Osteoblast (primary cell): Measurements from ENCODE around the gene CALHM4. TPM values are rescaled to one million over a fixed set of nuclear protein-coding genes. Genes with fewer than 3 reads are reported as not detected.
A peak's percentile ranks its signal among the peaks of the same experiment; 100 is the strongest.

ENCODE experiments used
- DNase-seq: peaks from one replicate; pipeline ENCODE4 v3.0.0; 2011; ENCODE audit warnings: low spot score, mixed read lengths; ENCODE audit not compliant: insufficient read length; ENCODE audit errors: missing footprints
- H2AFZ ChIP-seq: 2 replicates; pipeline ENCODE4 v1.6.0; 2011; ENCODE audit warnings: mild to moderate bottlenecking, low read length
- H3K27ac ChIP-seq: 2 replicates; pipeline ENCODE4 v1.5.1; 2011; ENCODE audit warnings: mild to moderate bottlenecking, low read depth, low read length, moderate library complexity
- H3K27me3 ChIP-seq: 2 replicates; pipeline ENCODE4 v1.6.0; 2012; ENCODE audit warnings: mild to moderate bottlenecking, control low read depth, inconsistent platforms, low read length, moderate library complexity; ENCODE audit not compliant: insufficient read depth
- H3K36me3 ChIP-seq: 2 replicates; pipeline ENCODE4 v1.5.1; 2011; ENCODE audit warnings: mild to moderate bottlenecking, low read length, control low read depth, moderate library complexity; ENCODE audit not compliant: insufficient read depth
- H3K4me1 ChIP-seq: 2 replicates; pipeline ENCODE4 v1.5.1; 2011; ENCODE audit warnings: mild to moderate bottlenecking, low read length, control low read depth, moderate library complexity; ENCODE audit not compliant: insufficient read depth
- H3K4me2 ChIP-seq: 2 replicates; pipeline ENCODE4 v1.6.0; 2011; ENCODE audit warnings: mild to moderate bottlenecking, low read length; ENCODE audit not compliant: insufficient read depth
- H3K4me3 ChIP-seq: fragments of 200-600 bp; sonication (generic); 3 replicates; pipeline ENCODE4 v1.5.1; 2012; ENCODE audit warnings: mild to moderate bottlenecking, low read length, inconsistent platforms; ENCODE audit not compliant: insufficient read depth
- H3K79me2 ChIP-seq: 2 replicates; pipeline ENCODE4 v1.6.0; 2012; ENCODE audit warnings: mild to moderate bottlenecking, low read length, control low read depth, inconsistent platforms; ENCODE audit not compliant: insufficient read depth
- H3K9me3 ChIP-seq: 2 replicates; pipeline ENCODE4 v1.5.1; 2011; ENCODE audit warnings: low read depth, low read length, control low read depth
- H4K20me1 ChIP-seq: 2 replicates; pipeline ENCODE4 v1.6.0; 2012; ENCODE audit warnings: mild to moderate bottlenecking, low read length, control low read depth; ENCODE audit not compliant: insufficient read depth
- total RNA-seq: library from RNA; depleted of rRNA; stranded (reverse); fragments of >200 nt; gene quantifications from 2 replicates; pipeline ENCODE4 v1.2.3, GENCODE V29; 2012
- TF ChIP-seq, protein P1 (sequence below): IDR thresholded peaks from 2 replicates; pipeline ENCODE4 v1.5.1; 2011; ENCODE audit warnings: mild to moderate bottlenecking, low read depth, low read length, moderate library complexity; ENCODE audit errors: extremely low read depth

The CALHM4 gene
- total RNA-seq, 1 donor: not detected

DNA sequence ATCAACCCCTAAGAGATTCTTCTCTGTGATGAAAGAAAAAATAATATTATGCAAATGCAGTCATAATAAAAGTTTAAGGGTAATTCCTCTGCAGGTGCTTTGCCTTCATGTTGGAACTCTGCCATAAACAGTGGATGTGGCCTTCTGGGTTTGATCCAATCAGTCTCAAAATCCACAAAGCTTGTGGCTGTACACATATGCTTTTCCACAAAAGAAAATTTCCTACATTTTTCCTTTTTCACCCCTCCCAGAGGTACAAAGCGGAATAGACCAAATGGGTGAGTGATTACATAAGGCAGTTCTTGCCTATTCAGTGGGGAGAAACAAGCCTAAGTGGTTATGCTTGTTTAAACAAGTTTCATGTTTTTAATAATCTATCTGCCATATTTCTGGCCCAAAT, 25.4 kb upstream of the CALHM4 start:
- no peaks in the 10 kb centered on the region for H3K79me2 ChIP-seq
- H3K27ac ChIP-seq: no peak overlapping the region
- H4K20me1 ChIP-seq: no peaks in the 10 kb centered on the region
- H3K4me1 ChIP-seq: peaks cover 3% of the 10 kb centered on the region
- DNase-seq: no peak
- no peak overlapping the region for H3K4me2 ChIP-seq
- TF ChIP-seq, protein P1, sequence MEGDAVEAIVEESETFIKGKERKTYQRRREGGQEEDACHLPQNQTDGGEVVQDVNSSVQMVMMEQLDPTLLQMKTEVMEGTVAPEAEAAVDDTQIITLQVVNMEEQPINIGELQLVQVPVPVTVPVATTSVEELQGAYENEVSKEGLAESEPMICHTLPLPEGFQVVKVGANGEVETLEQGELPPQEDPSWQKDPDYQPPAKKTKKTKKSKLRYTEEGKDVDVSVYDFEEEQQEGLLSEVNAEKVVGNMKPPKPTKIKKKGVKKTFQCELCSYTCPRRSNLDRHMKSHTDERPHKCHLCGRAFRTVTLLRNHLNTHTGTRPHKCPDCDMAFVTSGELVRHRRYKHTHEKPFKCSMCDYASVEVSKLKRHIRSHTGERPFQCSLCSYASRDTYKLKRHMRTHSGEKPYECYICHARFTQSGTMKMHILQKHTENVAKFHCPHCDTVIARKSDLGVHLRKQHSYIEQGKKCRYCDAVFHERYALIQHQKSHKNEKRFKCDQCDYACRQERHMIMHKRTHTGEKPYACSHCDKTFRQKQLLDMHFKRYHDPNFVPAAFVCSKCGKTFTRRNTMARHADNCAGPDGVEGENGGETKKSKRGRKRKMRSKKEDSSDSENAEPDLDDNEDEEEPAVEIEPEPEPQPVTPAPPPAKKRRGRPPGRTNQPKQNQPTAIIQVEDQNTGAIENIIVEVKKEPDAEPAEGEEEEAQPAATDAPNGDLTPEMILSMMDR: no peak
- no peaks in the 10 kb centered on the region for H3K9me3 ChIP-seq
- no peaks in the 10 kb centered on the region for H3K36me3 ChIP-seq
- no peak overlapping the region for H3K4me3 ChIP-seq
- H3K27me3 ChIP-seq: no peaks in the 10 kb centered on the region
- H2AFZ ChIP-seq: no peak overlapping the region

DNA sequence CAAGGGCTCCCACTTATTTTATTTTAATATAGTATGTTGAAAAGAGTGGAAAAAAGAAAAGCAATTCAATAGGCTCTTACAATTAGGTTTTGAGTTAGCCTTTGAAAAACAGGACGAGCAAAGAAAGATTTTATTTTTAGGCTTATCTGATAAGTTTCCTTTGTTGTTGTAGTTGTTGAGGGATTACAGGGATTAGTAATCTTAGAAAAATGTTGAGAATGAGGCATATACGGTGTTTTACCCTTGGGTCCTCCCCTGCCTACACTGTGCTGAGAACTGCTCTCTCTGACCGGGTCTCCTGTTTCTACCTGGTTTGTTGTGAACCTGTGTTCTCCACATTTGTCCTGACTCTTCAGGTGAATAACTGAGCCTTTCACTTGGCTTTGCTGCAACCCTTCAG, 24.8 kb upstream of the CALHM4 start:
- Histone ChIP-seq H3K27me3 (no peaks in the 10 kb centered on the region), H2AFZ (no peak overlapping the region), H3K27ac (no peak overlapping the region), H3K36me3 (no peaks in the 10 kb centered on the region), H3K79me2 (no peaks in the 10 kb centered on the region), H3K4me2 (peak overlapping the region; percentile 5), H3K4me1 (peaks cover 6% of the 10 kb centered on the region), H3K4me3 (no peak overlapping the region), H3K9me3 (no peaks in the 10 kb centered on the region), H4K20me1 (no peaks in the 10 kb centered on the region)
- DNase-seq: no peak
- TF ChIP-seq, protein P1: no peak

DNA sequence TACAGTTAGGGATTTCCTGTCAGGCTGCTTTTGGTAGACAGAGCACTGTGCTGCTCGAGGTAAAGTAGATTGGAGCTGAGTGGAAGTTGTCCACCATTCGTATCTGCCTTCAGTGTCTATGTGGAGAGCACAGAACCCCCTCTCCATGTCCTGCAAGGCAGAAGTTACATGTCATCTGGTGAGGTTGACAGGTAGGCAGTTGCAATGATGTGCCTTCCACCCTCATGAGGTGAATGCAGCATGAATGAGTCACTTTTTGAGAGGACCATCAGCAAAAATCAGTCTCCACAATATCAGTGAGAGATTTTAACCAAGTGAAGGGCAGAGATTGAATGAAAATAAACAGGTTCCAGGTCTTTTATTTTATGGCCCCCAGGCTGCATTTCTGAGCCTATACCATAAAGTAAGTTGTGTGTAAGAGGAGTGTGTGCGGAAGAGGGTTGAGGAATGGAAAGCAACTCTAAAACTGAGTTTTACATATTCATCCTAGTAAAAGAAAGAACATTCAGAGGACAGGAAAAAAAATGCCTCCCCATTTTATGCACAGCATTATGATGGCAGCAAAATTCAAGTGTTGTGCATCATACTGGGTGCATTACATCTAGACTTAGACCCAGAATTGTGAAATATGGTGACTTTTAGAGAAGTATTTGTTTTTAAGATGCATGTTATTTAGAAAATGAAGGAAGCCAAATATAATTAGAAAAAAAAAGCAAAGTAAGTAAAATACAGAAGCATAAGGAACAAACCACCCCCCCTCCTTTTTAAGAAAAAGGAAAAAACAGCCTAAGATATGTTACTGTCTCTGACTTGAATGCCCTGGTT, 23.9 kb upstream of the CALHM4 start:
- no peaks in the 10 kb centered on the region for H3K27me3 ChIP-seq
- H3K9me3 ChIP-seq: no peaks in the 10 kb centered on the region
- TF ChIP-seq, protein P1: no peak
- no peaks in the 10 kb centered on the region for H3K79me2 ChIP-seq
- no peak overlapping the region for H3K27ac ChIP-seq
- no peak overlapping the region for H3K4me3 ChIP-seq
- peak overlapping the region; percentile 18 for H2AFZ ChIP-seq
- peak; percentile 42 for DNase-seq
- H3K4me1 ChIP-seq: peaks cover 15% of the 10 kb centered on the region
- H3K36me3 ChIP-seq: no peaks in the 10 kb centered on the region
- H3K4me2 ChIP-seq: peak overlapping the region; percentile 12
- no peaks in the 10 kb centered on the region for H4K20me1 ChIP-seq

DNA sequence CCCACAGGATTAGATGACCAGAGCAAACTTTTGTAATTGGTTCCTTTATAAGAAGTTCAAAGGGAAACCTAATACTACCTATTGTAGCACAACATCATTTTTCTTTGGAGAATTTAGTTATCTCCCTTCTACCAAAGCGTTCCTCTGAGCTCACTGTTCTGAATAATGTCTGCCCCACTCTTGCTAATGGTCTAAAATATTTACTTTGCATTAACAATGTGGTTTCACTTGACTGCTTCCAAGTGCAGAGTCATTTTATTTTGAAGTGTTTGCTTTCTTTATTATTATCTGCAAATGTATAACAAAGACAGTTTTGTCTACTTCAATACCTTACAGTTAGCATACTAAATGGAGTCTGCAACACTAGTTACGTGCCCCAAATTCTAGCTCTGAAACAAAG, 23.1 kb upstream of the CALHM4 start:
- Histone ChIP-seq H3K27ac (no peak overlapping the region), H2AFZ (no peak overlapping the region), H3K27me3 (no peaks in the 10 kb centered on the region), H3K4me2 (no peak overlapping the region), H4K20me1 (no peaks in the 10 kb centered on the region), H3K36me3 (no peaks in the 10 kb centered on the region), H3K4me3 (no peak overlapping the region), H3K79me2 (no peaks in the 10 kb centered on the region), H3K9me3 (no peaks in the 10 kb centered on the region), H3K4me1 (peaks cover 16% of the 10 kb centered on the region)
- TF ChIP-seq, protein P1: no peak
- DNase-seq: no peak
